K562 (cell line): ENCODE data around the gene PPIL1. TPM values are rescaled to one million over a fixed set of nuclear protein-coding genes. Genes with fewer than 3 reads are reported as not detected.

Experiments
- ATAC-seq: fragments of 200-7000 bp; cut with Tn5 transposase; 3 replicates; pipeline ENCODE4 v1.9.1; 2020; ENCODE audit warnings: moderate library complexity
- BruUV-seq: library from RNA; stranded (reverse); fragments of 400-500 nt; replicated peaks from 2 replicates; lab custom pipeline; 2021; lab: Mats Ljungman, UMichigan
- CTCF ChIA-PET: fragments of 300-600 bp; formaldehyde crosslinking; extraction: SDS; loops from one replicate; lab custom pipeline; 2021; ENCODE audit warnings: low intra/inter-chr PET ratio; lab: Yijun Ruan, JAX
- POLR2A ChIA-PET: fragments of 300-600, 350-650 bp; sonication (Branson Sonifier 250); formaldehyde crosslinking; extraction: SDS; loops from one replicate; lab custom pipeline; 2021; ENCODE audit warnings: antibody characterized with exemption, inconsistent platforms; lab: Yijun Ruan, JAX
- DNase-seq, 4 experiments: peaks; one replicate each; pipeline versions ENCODE4 v3.0.0 to v3.0.0-alpha.2; 2011 to 2018; ENCODE audit warnings: low spot score in 3 of 4, mixed read lengths in 3 of 4; ENCODE audit errors: extremely low read depth in 1 of 4
- FAIRE-seq: peaks from 2 replicates; lab custom pipeline; 2011; peaks lifted over from hg19 to GRCh38; lab: Jason Lieb, UNC
- H2AFZ ChIP-seq: 2 replicates; pipeline ENCODE4 v1.6.0; 2011; ENCODE audit warnings: low read depth, low read length, control low read depth, inconsistent platforms
- H3K27ac ChIP-seq: fragments of 200-600 bp; 3 replicates; pipeline ENCODE4 v1.8.0; 2011; ENCODE audit warnings: low read depth, mild to moderate bottlenecking, control low read depth, inconsistent platforms, low read length, moderate library complexity, mixed read lengths; ENCODE audit errors: extremely low read depth
- H3K27me3 ChIP-seq, 2 experiments: fragments of 300-600 bp in 1 of 2; 2 replicates in 1 of 2; 3 replicates in 1 of 2; pipeline versions ENCODE4 v1.6.0 to v1.8.0; 2011; ENCODE audit warnings: inconsistent platforms in 2 of 2, low read length in 2 of 2, mild to moderate bottlenecking in 1 of 2, mixed read lengths in 1 of 2, moderate library complexity in 1 of 2; ENCODE audit not compliant: control insufficient read depth in 2 of 2, insufficient read depth in 2 of 2
- H3K36me3 ChIP-seq: fragments of 300-600 bp; 3 replicates; pipeline ENCODE4 v1.8.0; 2011; ENCODE audit warnings: mild to moderate bottlenecking, low read length, inconsistent platforms; ENCODE audit not compliant: control insufficient read depth, insufficient read depth
- H3K4me1 ChIP-seq, 2 experiments: fragments of 200-600 bp in 1 of 2; replicated peaks in 1 of 2; 2 replicates in 1 of 2; 3 replicates in 1 of 2; pipeline versions ENCODE4 v1.5.1 to v1.8.0; 2011; ENCODE audit warnings: inconsistent platforms in 2 of 2, low read length in 2 of 2, mild to moderate bottlenecking in 1 of 2, mixed read lengths in 1 of 2, moderate library complexity in 1 of 2; ENCODE audit not compliant: control insufficient read depth in 2 of 2, insufficient read depth in 2 of 2
- H3K4me2 ChIP-seq: 2 replicates; pipeline ENCODE4 v1.6.1; 2011; ENCODE audit warnings: low read length, control low read depth, inconsistent platforms, mixed read lengths; ENCODE audit not compliant: insufficient read depth
- H3K4me3 ChIP-seq: fragments of 200-600 bp; sonication (generic), shearing (Covaris generic); 2 replicates; pipeline ENCODE4 v1.5.1; 2016; ENCODE audit warnings: control low read depth, inconsistent platforms
- H3K79me2 ChIP-seq: fragments of 200-600 bp; 3 replicates; pipeline ENCODE4 v1.8.0; 2011; ENCODE audit warnings: low read length, inconsistent platforms; ENCODE audit not compliant: control insufficient read depth, insufficient read depth
- H3K9ac ChIP-seq, 2 experiments: 2 replicates each; pipeline versions ENCODE4 v1.6.0 to v1.6.1; 2011; ENCODE audit warnings: low read depth in 2 of 2, low read length in 2 of 2, control low read depth in 1 of 2, inconsistent platforms in 1 of 2, mild to moderate bottlenecking in 1 of 2, mixed read lengths in 1 of 2; ENCODE audit not compliant: insufficient read depth in 1 of 2
- H3K9me1 ChIP-seq: one replicate; pipeline ENCODE4 v1.6.0; 2011; ENCODE audit warnings: inconsistent platforms, mild to moderate bottlenecking, low read length, moderate library complexity; ENCODE audit not compliant: control insufficient read depth, insufficient read depth
- H3K9me3 ChIP-seq: replicated peaks from 2 replicates; pipeline ENCODE4 v1.5.1; 2011; ENCODE audit warnings: low read depth, low read length, inconsistent platforms; ENCODE audit not compliant: control insufficient read depth, insufficient read depth
- H4K20me1 ChIP-seq: replicated peaks from 2 replicates; pipeline ENCODE4 v1.6.1; 2011; ENCODE audit warnings: low read length, inconsistent platforms, mixed read lengths; ENCODE audit not compliant: control insufficient read depth, insufficient read depth
- CBFB ChIP-seq: sonication (generic); formaldehyde crosslinking; IDR thresholded peaks from 2 replicates; pipeline ENCODE4 v1.4.0; 2020; ENCODE audit warnings: mild to moderate bottlenecking, missing genetic modification reagents
- CHCHD3 ChIP-seq: fragments of 250-450 bp; sonication (Bioruptor Pico); IDR thresholded peaks from 2 replicates; pipeline ENCODE4 v2.1.2; 2022; ENCODE audit warnings: mild to moderate bottlenecking
- ESRRB ChIP-seq: fragments of 250-450 bp; sonication (Bioruptor Pico); IDR thresholded peaks from 2 replicates; pipeline ENCODE4 v1.5.0; 2020; ENCODE audit warnings: mild to moderate bottlenecking, moderate library complexity, borderline replicate concordance
- HCFC1 ChIP-seq: IDR thresholded peaks from 2 replicates; pipeline ENCODE4 v1.6.1; 2012; ENCODE audit warnings: low read depth, low read length, improper control_type of control experiment
- HSF4 ChIP-seq: fragments of 250-450 bp; sonication (Bioruptor Pico); IDR thresholded peaks from 2 replicates; pipeline ENCODE4 v2.1.2; 2022; ENCODE audit warnings: mild to moderate bottlenecking, moderate library complexity, borderline replicate concordance
- KHSRP ChIP-seq: fragments of 450-650 bp; IDR thresholded peaks from 2 replicates; pipeline ENCODE4 v1.6.1; 2017
- MCM2 ChIP-seq: fragments of 450-650 bp; IDR thresholded peaks from 2 replicates; pipeline ENCODE4 v1.6.1; 2017; ENCODE audit warnings: low read depth, mild to moderate bottlenecking
- MTA2 ChIP-seq: fragments of 450-650 bp; IDR thresholded peaks from 2 replicates; pipeline ENCODE4 v1.6.1; 2016; ENCODE audit warnings: low read depth
- RBM14 ChIP-seq: fragments of 200-400 bp; formaldehyde crosslinking; IDR thresholded peaks from 2 replicates; pipeline ENCODE4 v1.6.1; 2018; ENCODE audit warnings: low read depth, mild to moderate bottlenecking, low read length, moderate library complexity, borderline replicate concordance; ENCODE audit not compliant: insufficient read depth
- SMARCA4 ChIP-seq: fragments of 450-650 bp; IDR thresholded peaks from 2 replicates; pipeline ENCODE4 v1.6.1; 2016
- SMARCA5 ChIP-seq: fragments of 450-650 bp; IDR thresholded peaks from 2 replicates; pipeline ENCODE4 v1.6.1; 2016
- TEAD4 ChIP-seq, 2 experiments: sonication (generic) in 1 of 2; formaldehyde crosslinking in 1 of 2; IDR thresholded peaks; 2 replicates each; pipeline versions ENCODE4 v1.6.1 to v1.8.0; 2012 to 2022; ENCODE audit warnings: borderline replicate concordance in 1 of 2, inconsistent platforms in 1 of 2, low read length in 1 of 2, mild to moderate bottlenecking in 1 of 2, missing genetic modification reagents in 1 of 2
- ZNF274 ChIP-seq: IDR thresholded peaks from 2 replicates; pipeline ENCODE4 v1.6.1; 2011; ENCODE audit warnings: low read depth, mild to moderate bottlenecking, low read length, moderate library complexity, borderline replicate concordance
- ZNF311 ChIP-seq: fragments of 250-450 bp; sonication (Bioruptor Pico); IDR thresholded peaks from 2 replicates; pipeline ENCODE4 v1.4.0; 2020; ENCODE audit warnings: mild to moderate bottlenecking, moderate library complexity
- ZNF444 ChIP-seq: fragments of 250-450 bp; sonication (Bioruptor Pico); IDR thresholded peaks from 2 replicates; pipeline ENCODE4 v1.4.0; 2020; ENCODE audit warnings: mild to moderate bottlenecking, moderate library complexity
- ZNF76 ChIP-seq: fragments of 250-450 bp; sonication (Bioruptor Pico); IDR thresholded peaks from 2 replicates; pipeline ENCODE4 v1.4.0; 2020; ENCODE audit warnings: mild to moderate bottlenecking, moderate library complexity, borderline replicate concordance
- WGBS: fragments of 100-300 bp; shearing (Covaris generic); methylation state at CpG from one replicate; pipeline ENCODE4 v1.1.6; 2016; ENCODE audit warnings: low coverage, mixed read lengths; ENCODE audit not compliant: insufficient coverage; ENCODE audit errors: missing lambda C conversion rate; 5-methylcytosine and 5-hydroxymethylcytosine counted together
- in situ Hi-C: fragments of 300-500 bp; cut with MboI; formaldehyde crosslinking; loops from 4 replicates; pipeline ENCODE4 v1.15.0; 2018; ENCODE audit warnings: inconsistent platforms, mixed read lengths
- intact Hi-C: fragments of 100-400 bp; cut with micrococcal nuclease; formaldehyde crosslinking; loops from 2 replicates; pipeline ENCODE4 v1.14.2; 2022
- polyA plus RNA-seq, 8 experiments: library from polyadenylated mRNA; depleted of rRNA in 4 of 8; stranded (reverse) in 5 of 8; unstranded in 3 of 8; fragments of >200 nt; fragmentation: Nextera tagmentation in 2 of 8; fragmentation: Illumina TruSeq in 1 of 8; extraction: Ambion mirVana in 2 of 8; extraction: Trizol in 1 of 8; gene quantifications; 2 replicates each; pipeline versions ENCODE4 v1.2.1 to v1.2.3, GENCODE V29; 2011 to 2014; ENCODE audit warnings: inconsistent platforms in 1 of 8, missing spikeins in 1 of 8
- total RNA-seq, 7 experiments: library from RNA; depleted of rRNA in 6 of 7; stranded (reverse); fragments of >200 nt in 6 of 7; fragmentation: Illumina TruSeq in 2 of 7; extraction: Trizol in 2 of 7; gene quantifications; 2 replicates each; pipeline versions ENCODE4 v1.2.1 to v1.2.3, GENCODE V29; 2011 to 2021; ENCODE audit warnings: low replicate concordance in 1 of 7
- TF ChIP-seq, protein P1 (sequence below): fragments of 250-450 bp; sonication (Bioruptor Pico); IDR thresholded peaks from 2 replicates; pipeline ENCODE4 v1.4.0; 2020; ENCODE audit warnings: borderline replicate concordance
- TF ChIP-seq, protein P2 (sequence below): fragments of 250-450 bp; sonication (Bioruptor Pico); IDR thresholded peaks from 2 replicates; pipeline ENCODE4 v1.5.1; 2021; ENCODE audit warnings: mild to moderate bottlenecking
- TF ChIP-seq, protein P3 (sequence below), 2 experiments: fragments of 200-800 bp in 1 of 2; sonication (Bioruptor generic) in 1 of 2; sonication (generic) in 1 of 2; formaldehyde crosslinking in 1 of 2; IDR thresholded peaks in 1 of 2; conservative IDR thresholded peaks in 1 of 2; 2 replicates each; pipeline versions ENCODE4 v1.5.0 to v1.6.1; 2016 to 2020; ENCODE audit warnings: missing compliant biosample characterization in 1 of 2, missing genetic modification characterization in 1 of 2, missing genetic modification reagents in 1 of 2

Gene PPIL1
- total and polyA plus RNA-seq, 9 of the 15 experiments (the other 6 are each of a cell fraction or from before 2014, with no cell fraction given), result 65.8 to 205 (median 130) TPM

DNA sequence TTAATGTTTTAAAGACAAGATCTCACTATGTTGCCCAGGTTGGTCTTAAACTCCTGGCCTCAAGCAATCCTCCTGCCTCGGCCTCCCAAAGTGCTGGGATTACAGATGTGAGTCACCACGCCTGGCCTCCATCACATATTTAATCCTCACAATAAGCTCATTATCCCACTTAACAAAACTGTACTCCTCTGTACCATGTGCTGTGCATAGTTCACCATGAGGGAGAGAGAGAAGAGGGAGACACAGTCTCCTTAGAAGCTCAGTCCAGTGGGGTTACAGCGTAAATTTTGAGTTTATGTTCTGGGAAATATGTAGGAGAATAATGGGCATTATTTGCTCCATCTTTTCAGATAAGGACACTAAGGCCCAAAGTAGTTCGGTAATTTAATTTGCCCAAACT is 27.5 kb downstream of the PPIL1 start:
- no peak overlapping the region for H2AFZ ChIP-seq
- ATAC-seq, result no peak
- H3K79me2 ChIP-seq, result no peaks in the 10 kb centered on the region
- no peak overlapping the region for H3K27ac ChIP-seq
- H3K9me1 ChIP-seq, result peaks cover 3% of the 10 kb centered on the region
- H4K20me1 ChIP-seq, result no peaks in the 10 kb centered on the region
- BruUV-seq, result no TSS peak
- no peak for FAIRE-seq
- H3K9ac ChIP-seq, result peak overlapping the region in 1 of 2 experiments; percentile 71; a peak in 1 of 4 replicates
- no peaks in the 10 kb centered on the region for H3K27me3 ChIP-seq
- H3K4me3 ChIP-seq, result no peak overlapping the region
- H3K4me1 ChIP-seq, result peaks cover 34 to 36% of the 10 kb centered on the region in 2 experiments
- no peak for TF ChIP-seq ZNF76 (CRISPR knock-in tag)
- no peak for TF ChIP-seq CHCHD3 (CRISPR knock-in tag)
- TF ChIP-seq ZNF311 (CRISPR knock-in tag), result no peak
- no peak for TF ChIP-seq MCM2
- no peak for TF ChIP-seq ESRRB (CRISPR knock-in tag)
- TF ChIP-seq SMARCA4, result no peak
- TF ChIP-seq, protein P1, sequence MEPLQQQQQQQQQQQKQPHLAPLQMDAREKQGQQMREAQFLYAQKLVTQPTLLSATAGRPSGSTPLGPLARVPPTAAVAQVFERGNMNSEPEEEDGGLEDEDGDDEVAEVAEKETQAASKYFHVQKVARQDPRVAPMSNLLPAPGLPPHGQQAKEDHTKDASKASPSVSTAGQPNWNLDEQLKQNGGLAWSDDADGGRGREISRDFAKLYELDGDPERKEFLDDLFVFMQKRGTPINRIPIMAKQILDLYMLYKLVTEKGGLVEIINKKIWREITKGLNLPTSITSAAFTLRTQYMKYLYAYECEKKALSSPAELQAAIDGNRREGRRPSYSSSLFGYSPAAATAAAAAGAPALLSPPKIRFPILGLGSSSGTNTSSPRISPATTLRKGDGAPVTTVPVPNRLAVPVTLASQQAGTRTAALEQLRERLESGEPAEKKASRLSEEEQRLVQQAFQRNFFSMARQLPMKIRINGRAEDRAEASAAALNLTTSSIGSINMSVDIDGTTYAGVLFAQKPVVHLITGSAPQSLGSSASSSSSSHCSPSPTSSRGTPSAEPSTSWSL (CRISPR knock-in tag), result no peak
- no peak for TF ChIP-seq TEAD4 (IDR thresholded peaks at IDR 0.05; ENCODE audit: low read length)
- TF ChIP-seq TEAD4 (CRISPR knock-in tag; IDR thresholded peaks at IDR 0.05; ENCODE audit: borderline replicate concordance), result no peak
- no peak for TF ChIP-seq CBFB (CRISPR knock-in tag)
- TF ChIP-seq ZNF274, result no peak
- TF ChIP-seq, protein P2, sequence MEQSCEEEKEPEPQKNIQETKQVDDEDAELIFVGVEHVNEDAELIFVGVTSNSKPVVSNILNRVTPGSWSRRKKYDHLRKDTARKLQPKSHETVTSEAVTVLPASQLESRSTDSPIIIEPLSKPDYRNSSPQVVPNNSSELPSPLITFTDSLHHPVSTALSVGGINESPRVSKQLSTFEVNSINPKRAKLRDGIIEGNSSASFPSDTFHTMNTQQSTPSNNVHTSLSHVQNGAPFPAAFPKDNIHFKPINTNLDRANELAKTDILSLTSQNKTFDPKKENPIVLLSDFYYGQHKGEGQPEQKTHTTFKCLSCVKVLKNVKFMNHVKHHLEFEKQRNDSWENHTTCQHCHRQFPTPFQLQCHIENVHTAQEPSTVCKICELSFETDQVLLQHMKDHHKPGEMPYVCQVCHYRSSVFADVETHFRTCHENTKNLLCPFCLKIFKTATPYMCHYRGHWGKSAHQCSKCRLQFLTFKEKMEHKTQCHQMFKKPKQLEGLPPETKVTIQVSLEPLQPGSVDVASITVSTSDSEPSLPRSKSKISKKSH (CRISPR knock-in tag), result no peak
- no peak for TF ChIP-seq HSF4 (CRISPR knock-in tag)
- no peak for TF ChIP-seq SMARCA5
- no peak for TF ChIP-seq HCFC1
- TF ChIP-seq KHSRP, result no peak
- TF ChIP-seq ZNF444 (CRISPR knock-in tag), result no peak
- no peak for TF ChIP-seq RBM14
- TF ChIP-seq, protein P3, sequence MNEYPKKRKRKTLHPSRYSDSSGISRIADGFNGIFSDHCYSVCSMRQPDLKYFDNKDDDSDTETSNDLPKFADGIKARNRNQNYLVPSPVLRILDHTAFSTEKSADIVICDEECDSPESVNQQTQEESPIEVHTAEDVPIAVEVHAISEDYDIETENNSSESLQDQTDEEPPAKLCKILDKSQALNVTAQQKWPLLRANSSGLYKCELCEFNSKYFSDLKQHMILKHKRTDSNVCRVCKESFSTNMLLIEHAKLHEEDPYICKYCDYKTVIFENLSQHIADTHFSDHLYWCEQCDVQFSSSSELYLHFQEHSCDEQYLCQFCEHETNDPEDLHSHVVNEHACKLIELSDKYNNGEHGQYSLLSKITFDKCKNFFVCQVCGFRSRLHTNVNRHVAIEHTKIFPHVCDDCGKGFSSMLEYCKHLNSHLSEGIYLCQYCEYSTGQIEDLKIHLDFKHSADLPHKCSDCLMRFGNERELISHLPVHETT (CRISPR knock-in tag; conservative IDR thresholded peaks at IDR 0.05 in 1 of 2, IDR thresholded peaks at IDR 0.05 in 1 of 2), result no peak
- TF ChIP-seq MTA2, result no peak
- WGBS, result 88% methylated on average over 4 of the region's 4 CpGs
- H3K9me3 ChIP-seq, result no peaks in the 10 kb centered on the region
- POLR2A ChIA-PET, result interaction anchor here (0.6 to 3.8 kb wide), 5 partner anchors 12 to 113 kb away, joined by 3 to 23 read pairs (median 3); partner anchors contain the start of gene PPIL1
- CTCF ChIA-PET, result no interaction called here
- H3K4me2 ChIP-seq, result no peak overlapping the region
- H3K36me3 ChIP-seq, result peaks cover 8% of the 10 kb centered on the region; the same call in 2 of the 3 replicates
- intact Hi-C loops, result no loop called here
- in situ Hi-C loops, result no loop called here
- no peak for DNase-seq
